Endometrial microvascular endothelial cells (primary cell): ENCODE measurements around the gene SPNS3. TPM values are rescaled to one million over a fixed set of nuclear protein-coding genes. Genes with fewer than 3 reads are reported as not detected.

ENCODE experiments used
- in situ Hi-C: cut with HindIII; loops from 2 replicates; pipeline ENCODE4 v1.10.0; 2017; ENCODE audit warnings: low sequenced_read_pairs, low pct_unique_long_range_greater_than_20kb; ENCODE audit errors: inconsistent ontology term
- total RNA-seq: library from RNA; depleted of rRNA; stranded (reverse); fragments of >200 nt; gene quantifications from one replicate; pipeline ENCODE4 v1.2.3, GENCODE V29; 2015; ENCODE audit errors: inconsistent ontology term

Gene SPNS3
- total RNA-seq, 1 donor from 2014 or later = 0.65 TPM

DNA sequence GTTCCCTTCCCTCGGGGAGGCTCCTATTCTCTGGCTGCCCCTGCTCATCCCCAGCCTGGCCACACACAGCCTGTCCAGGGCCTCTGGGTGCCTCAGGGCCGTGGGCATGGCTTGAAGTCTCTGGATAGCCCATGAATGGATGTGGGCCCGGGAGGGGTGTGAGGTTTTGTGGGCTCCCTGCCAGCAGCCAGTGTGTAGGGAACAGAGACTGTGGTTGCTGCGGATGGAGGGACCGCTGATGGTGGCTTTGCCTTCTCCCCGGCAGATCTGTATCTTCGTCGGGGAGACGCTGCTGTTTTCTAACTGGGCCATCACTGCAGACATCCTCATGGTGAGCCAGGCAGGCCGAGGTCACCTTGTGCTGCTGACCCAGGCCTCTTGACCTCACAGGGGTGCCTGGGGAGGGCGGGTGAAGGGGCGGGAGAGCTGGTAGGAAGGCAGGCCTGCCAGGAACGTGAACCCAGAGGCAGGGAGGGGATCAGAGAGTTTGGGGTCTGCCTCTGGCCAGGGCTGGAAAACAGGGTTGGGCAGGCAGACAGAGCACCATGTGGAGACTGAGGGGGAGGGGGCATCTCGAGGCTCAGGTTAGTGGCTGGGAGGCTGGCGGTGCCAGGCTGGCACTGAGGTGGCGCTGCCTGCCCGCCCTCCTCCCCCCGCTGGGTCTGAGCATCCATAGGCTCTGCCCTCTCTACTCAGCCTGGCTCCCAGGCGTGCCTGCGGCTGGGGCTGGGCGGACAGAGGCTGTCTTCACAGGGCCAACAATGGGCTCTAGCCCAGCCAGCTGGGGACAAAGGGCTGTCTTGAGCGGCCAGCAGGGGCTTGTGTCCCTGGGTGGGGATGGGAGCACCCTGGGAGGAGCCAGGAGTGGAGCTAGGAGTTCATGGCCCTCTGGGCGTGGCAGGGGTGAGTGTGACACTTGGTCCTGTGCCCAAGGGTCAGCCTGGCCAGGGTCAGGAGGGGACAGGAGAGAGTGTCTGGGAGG lies 100.1 kb downstream of the SPNS3 start:
- in situ Hi-C loops = loop anchor here (10.0 kb wide), 1 partner anchor 109 kb away; no protein-coding TSS in a partner anchor

DNA sequence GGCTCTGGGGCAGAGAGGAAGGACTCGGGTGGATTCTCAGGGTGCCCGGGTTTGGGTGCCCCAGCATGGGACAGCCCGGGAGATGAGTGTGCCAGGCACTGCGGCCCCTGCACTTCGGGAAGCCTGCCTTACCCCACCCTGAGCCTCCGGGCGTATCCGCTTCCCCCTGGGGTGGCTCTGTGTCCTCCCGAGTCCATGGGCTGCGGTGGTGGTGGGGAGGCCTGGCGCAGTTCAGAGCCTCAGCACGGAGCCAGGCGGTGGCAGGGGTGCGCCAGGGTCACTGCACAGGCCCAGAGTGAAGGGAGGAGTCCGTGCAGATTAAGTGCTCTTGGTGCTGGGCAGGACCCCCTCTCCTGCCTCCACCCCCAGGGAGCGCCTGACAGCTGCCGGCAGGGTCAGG lies 100.8 kb downstream of the SPNS3 start:
- in situ Hi-C loops = loop anchor here (10.0 kb wide), 1 partner anchor 110 kb away; no protein-coding TSS in a partner anchor

DNA sequence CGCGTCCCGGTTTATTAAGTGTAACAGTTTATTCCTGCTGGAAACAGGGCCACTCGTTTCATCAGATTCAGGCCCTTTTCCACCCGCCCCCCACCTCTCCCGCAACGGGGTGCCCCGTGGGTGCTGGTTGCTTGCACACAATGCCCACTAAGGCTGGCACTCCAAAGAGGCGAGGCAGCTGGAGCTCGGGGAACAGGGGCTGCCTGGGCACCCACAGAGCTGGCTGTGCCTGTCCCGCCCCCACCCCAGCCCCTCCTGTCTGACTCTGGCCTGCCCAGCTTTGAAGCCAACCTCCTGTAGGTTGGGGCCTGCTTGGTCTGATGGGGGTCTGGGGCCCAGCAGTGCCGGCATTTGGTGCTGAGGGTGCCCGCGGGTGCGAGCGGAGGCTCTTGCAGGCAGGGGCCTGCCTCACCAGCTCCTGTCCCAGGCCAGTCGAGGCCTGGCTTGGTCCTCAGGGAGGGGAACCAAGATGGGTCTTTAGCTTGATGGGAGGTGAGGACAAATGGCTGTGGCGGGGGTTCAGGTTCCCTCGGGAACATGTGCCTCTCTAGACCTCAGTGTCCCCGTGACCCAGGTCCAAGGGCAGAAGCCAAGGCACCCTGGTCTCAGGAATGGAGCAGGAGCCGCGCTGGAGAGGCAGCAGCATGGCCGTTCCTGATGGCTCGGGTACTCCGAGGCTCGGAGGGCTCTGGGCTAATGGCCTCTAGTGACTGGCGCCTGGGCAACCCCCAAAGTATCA lies 101.4 kb downstream of the SPNS3 start:
- in situ Hi-C loops = loop anchor here (10.0 kb wide), 1 partner anchor 110 kb away; no protein-coding TSS in a partner anchor

DNA sequence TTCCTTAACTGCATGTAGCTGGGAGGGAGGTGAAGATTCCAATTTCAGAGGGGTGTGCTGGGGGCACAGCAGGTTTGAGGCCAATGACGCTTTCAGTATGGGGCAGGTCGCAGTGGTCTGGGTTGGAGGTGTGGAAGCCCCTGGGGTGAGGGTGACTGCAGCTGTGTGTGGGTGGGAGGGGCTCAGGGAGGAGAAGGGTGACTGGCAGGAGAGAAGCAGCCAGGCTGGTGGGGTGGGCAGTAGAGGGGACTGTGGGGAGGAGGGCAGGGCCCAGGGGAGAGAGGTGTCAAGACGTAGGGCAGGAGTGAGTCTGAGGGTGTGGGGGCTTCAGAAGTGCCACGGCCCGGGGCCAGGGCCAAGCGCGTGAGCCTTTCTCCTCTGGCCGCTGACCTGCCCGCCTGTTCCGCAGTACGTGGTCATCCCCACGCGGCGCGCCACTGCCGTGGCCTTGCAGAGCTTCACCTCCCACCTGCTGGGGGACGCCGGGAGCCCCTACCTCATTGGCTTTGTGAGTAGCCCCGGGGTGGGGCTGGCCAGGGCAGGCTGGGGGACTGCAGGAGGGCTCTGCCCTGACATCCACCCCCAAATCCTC lies 102.0 kb downstream of the SPNS3 start:
- in situ Hi-C loops = loop anchor here (10.0 kb wide), 1 partner anchor 111 kb away; no protein-coding TSS in a partner anchor

DNA sequence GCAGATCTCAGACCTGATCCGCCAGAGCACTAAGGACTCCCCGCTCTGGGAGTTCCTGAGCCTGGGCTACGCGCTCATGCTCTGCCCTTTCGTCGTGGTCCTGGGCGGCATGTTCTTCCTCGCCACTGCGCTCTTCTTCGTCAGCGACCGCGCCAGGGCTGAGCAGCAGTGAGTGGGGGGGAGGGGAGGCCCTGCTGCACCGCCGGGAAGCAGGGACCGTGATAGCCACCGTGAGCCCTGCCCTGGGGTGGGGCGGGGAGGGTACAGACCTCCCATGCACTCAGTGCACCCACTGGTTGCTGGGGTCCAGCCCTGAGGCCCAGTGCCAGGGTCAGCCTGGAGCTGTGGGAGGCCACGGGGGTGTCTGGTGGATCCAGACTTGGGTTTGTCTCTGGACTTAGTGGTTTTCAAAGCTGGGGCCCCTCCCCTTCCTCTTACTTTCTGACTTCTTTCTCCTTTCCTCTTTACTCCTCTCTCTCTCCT lies 102.6 kb downstream of the SPNS3 start:
- in situ Hi-C loops = loop anchor here (10.0 kb wide), 1 partner anchor 111 kb away; no protein-coding TSS in a partner anchor

DNA sequence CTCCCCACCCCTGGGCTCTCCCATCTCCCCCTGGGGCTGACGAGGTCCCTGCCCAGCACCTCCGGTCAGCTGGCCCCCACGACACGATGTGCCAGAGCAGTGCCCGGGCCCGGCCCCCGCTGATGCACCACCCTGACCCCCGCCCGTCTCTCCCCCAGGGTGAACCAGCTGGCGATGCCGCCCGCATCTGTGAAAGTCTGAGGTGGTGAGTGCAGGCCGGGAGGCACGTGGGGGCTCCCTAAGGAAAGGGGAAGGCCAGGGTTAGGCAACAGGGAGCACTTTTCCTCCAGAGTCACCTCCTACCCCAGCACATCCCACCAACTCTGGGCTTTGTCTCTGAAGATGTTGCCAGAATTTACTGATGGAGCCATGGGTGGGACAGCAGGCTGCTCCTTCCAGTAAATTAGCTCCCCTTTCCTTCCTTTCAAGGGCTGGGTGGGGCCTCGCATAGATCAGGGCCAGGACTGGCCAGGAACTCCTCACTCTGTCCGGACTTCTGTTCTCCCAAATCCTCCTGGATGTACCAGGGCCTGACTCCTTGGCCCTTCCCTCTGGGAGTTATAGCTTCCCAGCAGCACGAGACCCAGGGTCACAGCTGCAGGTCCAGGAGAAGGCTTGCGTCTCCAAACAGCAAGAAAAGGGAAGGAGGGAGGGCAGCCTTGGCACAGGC lies 103.1 kb downstream of the SPNS3 start:
- in situ Hi-C loops = loop anchor here (10.0 kb wide), 1 partner anchor 112 kb away; no protein-coding TSS in a partner anchor

Other genes starting within 250 kb of the SPNS3 start
- gene ANKFY1, start 170.0 kb upstream of the SPNS3 start, total RNA-seq = 20.7 TPM
- gene UBE2G1, start 67.3 kb upstream of the SPNS3 start, total RNA-seq = 66.5 TPM
- gene SPNS2, start 64.9 kb downstream of the SPNS3 start, total RNA-seq = 21.9 TPM
- 111 TPM for gene MYBBP1A, start 121.4 kb downstream of the SPNS3 start, total RNA-seq
- not detected for gene GGT6, start 126.6 kb downstream of the SPNS3 start, total RNA-seq
- not detected for gene SMTNL2, start 150.6 kb downstream of the SPNS3 start, total RNA-seq
- gene ALOX15, start 207.7 kb downstream of the SPNS3 start, total RNA-seq = not detected